Loucy (cell line): ENCODE results near the gene KCNN2.

Experiments
- CTCF ChIP-seq: fragments of 200-600 bp; sonication (generic); conservative IDR thresholded peaks from 2 replicates; pipeline ENCODE4 v1.5.1; 2014; ENCODE audit warnings: mild to moderate bottlenecking, antibody characterized with exemption, low read length
- EZH2phosphoT487 ChIP-seq: fragments of 200-600 bp; IDR thresholded peaks from 2 replicates; pipeline ENCODE4 v1.6.1; 2018; ENCODE audit warnings: antibody characterized with exemption, mild to moderate bottlenecking, moderate library complexity, borderline replicate concordance

GRCh38 chr5:114327474-114327873, 34.4 kb upstream of the KCNN2 start:
- TF ChIP-seq CTCF (no peak), EZH2phosphoT487 (no peak)
